Measurements from ENCODE around the gene ZNF334. TPM values are rescaled to one million over a fixed set of nuclear protein-coding genes. Genes with fewer than 3 reads are reported as not detected.

The ZNF334 gene
- polyA plus RNA-seq, 1 experiment = 0.93 TPM

GRCh38 chr20:46545827-46546138, 32.4 kb upstream of the ZNF334 start:
- DNase-seq (ENCODE audit: low read depth) = no peak
- no peak for TF ChIP-seq CTCF (IDR thresholded peaks at IDR 0.05; ENCODE audit: insufficient read depth, low read depth, low read length)
- POLR2A ChIA-PET = no interaction called here
- CTCF ChIA-PET = no interaction called here
- no peak overlapping the region for H3K4me3 ChIP-seq (ENCODE audit: low read depth, low read length)
- peaks cover 5% of the 10 kb centered on the region for H3K27me3 ChIP-seq (ENCODE audit: control insufficient read depth, insufficient read depth, low read length)
- no peaks in the 10 kb centered on the region for H3K36me3 ChIP-seq (ENCODE audit: control insufficient read depth, insufficient read depth, low read length)

- Histone ChIP-seq H3K27me3 (ENCODE audit: control insufficient read depth, insufficient read depth, low read length) (peaks cover 5% of the 10 kb centered on the region), H3K4me3 (ENCODE audit: low read depth, low read length) (no peak overlapping the region), H3K36me3 (ENCODE audit: control insufficient read depth, insufficient read depth, low read length) (no peaks in the 10 kb centered on the region)
- DNase-seq (ENCODE audit: low read depth) = no peak
- CTCF ChIA-PET = interaction anchor here (0.7 to 1.6 kb wide), 3 partner anchors 11 to 135 kb away, joined by 3 to 6 read pairs (median 3); no protein-coding TSS in a partner anchor
- POLR2A ChIA-PET = no interaction called here
- TF ChIP-seq CTCF (IDR thresholded peaks at IDR 0.05; ENCODE audit: insufficient read depth, low read depth, low read length) = no peak
Observed at GRCh38 chr20:46545077-46545826, 31.9 kb upstream of the ZNF334 start.

GRCh38 chr20:46544576-46544975, 31.2 kb upstream of the ZNF334 start:
- TF ChIP-seq CTCF (IDR thresholded peaks at IDR 0.05; ENCODE audit: insufficient read depth, low read depth, low read length) = no peak
- H3K4me3 ChIP-seq (ENCODE audit: low read depth, low read length) = no peak overlapping the region
- no peak for DNase-seq (ENCODE audit: low read depth)
- peaks cover 5% of the 10 kb centered on the region for H3K27me3 ChIP-seq (ENCODE audit: control insufficient read depth, insufficient read depth, low read length)
- CTCF ChIA-PET = interaction anchor here (0.7 to 1.6 kb wide), 5 partner anchors 11 to 136 kb away, joined by 3 to 6 read pairs (median 4); no protein-coding TSS in a partner anchor
- H3K36me3 ChIP-seq (ENCODE audit: control insufficient read depth, insufficient read depth, low read length) = no peaks in the 10 kb centered on the region
- POLR2A ChIA-PET = no interaction called here

- no peak for DNase-seq (ENCODE audit: low read depth)
- no peak for TF ChIP-seq CTCF (IDR thresholded peaks at IDR 0.05; ENCODE audit: insufficient read depth, low read depth, low read length)
- Histone ChIP-seq H3K36me3 (ENCODE audit: control insufficient read depth, insufficient read depth, low read length) (no peaks in the 10 kb centered on the region), H3K4me3 (ENCODE audit: low read depth, low read length) (no peak overlapping the region), H3K27me3 (ENCODE audit: control insufficient read depth, insufficient read depth, low read length) (peaks cover 5% of the 10 kb centered on the region)
- POLR2A ChIA-PET = no interaction called here
- CTCF ChIA-PET = interaction anchor here (0.9 to 1.6 kb wide), 3 partner anchors 10 to 137 kb away, joined by 4 to 6 read pairs (median 5); no protein-coding TSS in a partner anchor
Observed at GRCh38 chr20:46543959-46544358, 30.6 kb upstream of the ZNF334 start.

GRCh38 chr20:46543033-46543432, 29.7 kb upstream of the ZNF334 start:
- Histone ChIP-seq H3K27me3 (ENCODE audit: control insufficient read depth, insufficient read depth, low read length) (peaks cover 5% of the 10 kb centered on the region), H3K4me3 (ENCODE audit: low read depth, low read length) (no peak overlapping the region), H3K36me3 (ENCODE audit: control insufficient read depth, insufficient read depth, low read length) (no peaks in the 10 kb centered on the region)
- no peak for DNase-seq (ENCODE audit: low read depth)
- POLR2A ChIA-PET = no interaction called here
- CTCF ChIA-PET = interaction anchor here (1.1 kb wide), 1 partner anchor 19 kb away, joined by 3 read pairs; no protein-coding TSS in a partner anchor
- TF ChIP-seq CTCF (IDR thresholded peaks at IDR 0.05; ENCODE audit: insufficient read depth, low read depth, low read length) = no peak
